Measurements from ENCODE around the gene KISS1R. TPM values are rescaled to one million over a fixed set of nuclear protein-coding genes. Genes with fewer than 3 reads are reported as not detected.
A peak's percentile ranks its signal among the peaks of the same experiment; 100 is the strongest.

KISS1R gene
- polyA plus RNA-seq, 2 of the 4 experiments (the other 2 are of a cell fraction) = 0.14 to 0.79 TPM

GRCh38 chr19:917323-918151, at the start of gene KISS1R (continued):
- TF ChIP-seq, protein P1, sequence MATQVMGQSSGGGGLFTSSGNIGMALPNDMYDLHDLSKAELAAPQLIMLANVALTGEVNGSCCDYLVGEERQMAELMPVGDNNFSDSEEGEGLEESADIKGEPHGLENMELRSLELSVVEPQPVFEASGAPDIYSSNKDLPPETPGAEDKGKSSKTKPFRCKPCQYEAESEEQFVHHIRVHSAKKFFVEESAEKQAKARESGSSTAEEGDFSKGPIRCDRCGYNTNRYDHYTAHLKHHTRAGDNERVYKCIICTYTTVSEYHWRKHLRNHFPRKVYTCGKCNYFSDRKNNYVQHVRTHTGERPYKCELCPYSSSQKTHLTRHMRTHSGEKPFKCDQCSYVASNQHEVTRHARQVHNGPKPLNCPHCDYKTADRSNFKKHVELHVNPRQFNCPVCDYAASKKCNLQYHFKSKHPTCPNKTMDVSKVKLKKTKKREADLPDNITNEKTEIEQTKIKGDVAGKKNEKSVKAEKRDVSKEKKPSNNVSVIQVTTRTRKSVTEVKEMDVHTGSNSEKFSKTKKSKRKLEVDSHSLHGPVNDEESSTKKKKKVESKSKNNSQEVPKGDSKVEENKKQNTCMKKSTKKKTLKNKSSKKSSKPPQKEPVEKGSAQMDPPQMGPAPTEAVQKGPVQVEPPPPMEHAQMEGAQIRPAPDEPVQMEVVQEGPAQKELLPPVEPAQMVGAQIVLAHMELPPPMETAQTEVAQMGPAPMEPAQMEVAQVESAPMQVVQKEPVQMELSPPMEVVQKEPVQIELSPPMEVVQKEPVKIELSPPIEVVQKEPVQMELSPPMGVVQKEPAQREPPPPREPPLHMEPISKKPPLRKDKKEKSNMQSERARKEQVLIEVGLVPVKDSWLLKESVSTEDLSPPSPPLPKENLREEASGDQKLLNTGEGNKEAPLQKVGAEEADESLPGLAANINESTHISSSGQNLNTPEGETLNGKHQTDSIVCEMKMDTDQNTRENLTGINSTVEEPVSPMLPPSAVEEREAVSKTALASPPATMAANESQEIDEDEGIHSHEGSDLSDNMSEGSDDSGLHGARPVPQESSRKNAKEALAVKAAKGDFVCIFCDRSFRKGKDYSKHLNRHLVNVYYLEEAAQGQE (IDR thresholded peaks at IDR 0.05) = no peak

DNA sequence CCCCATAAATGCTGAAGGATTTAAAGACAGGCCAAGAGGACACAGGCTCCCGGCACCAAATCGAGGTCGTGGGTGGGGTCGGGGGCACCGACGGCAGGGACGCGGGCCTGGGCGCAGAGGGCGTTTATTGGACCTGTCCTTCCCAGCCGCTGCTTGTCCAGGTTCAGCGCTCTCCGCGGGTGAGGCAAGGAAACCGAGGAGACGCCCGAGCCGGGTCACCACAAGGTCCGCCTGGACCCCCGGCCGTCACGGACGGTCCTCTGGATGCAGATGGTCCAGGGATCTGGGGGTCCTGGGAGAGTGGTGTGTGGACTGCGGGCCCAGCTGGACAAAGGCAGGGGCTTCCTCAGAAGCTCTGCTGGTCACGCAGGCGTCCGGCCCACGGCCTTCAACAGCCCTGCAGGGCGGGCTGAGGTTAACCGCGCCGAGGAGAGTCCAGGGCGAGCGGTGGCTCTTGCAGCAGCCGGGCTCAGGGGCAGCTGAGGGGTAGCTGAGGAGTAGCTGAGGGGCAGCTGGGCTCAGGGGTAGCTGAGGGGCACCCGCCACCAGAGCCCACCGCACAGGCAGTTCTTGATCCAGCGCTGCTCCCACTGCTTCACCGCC, 49.2 kb upstream of the KISS1R start:
- POLR2A ChIA-PET = no interaction called here
- WGBS (ENCODE audit: missing lambda C conversion rate) = 92% methylated on average over 31 of the region's 39 CpGs

GRCh38 chr19:868458-869244, 48.5 kb upstream of the KISS1R start:
- peaks cover 47% of the 10 kb centered on the region for H3K4me1 ChIP-seq
- peak overlapping the region; percentile 81 to 95 for H3K27ac ChIP-seq
- CTCF ChIA-PET = interaction anchor here (1.0 to 3.1 kb wide), 2 partner anchors 9 to 12 kb away, joined by 5 to 13 read pairs; partner anchors contain the start of gene CFD
- peak overlapping the region; percentile 71 for H3K4me2 ChIP-seq
- 88% methylated on average over 11 of the region's 34 CpGs for WGBS (ENCODE audit: missing lambda C conversion rate)
- no peak for ATAC-seq
- 0 out of 2 replicates have a peak, but pooled peaks have one; percentile 16 for TF ChIP-seq HOXA7 (CRISPR knock-in tag; IDR thresholded peaks at IDR 0.05)
- TF ChIP-seq TP53 (CRISPR knock-in tag; IDR thresholded peaks at IDR 0.05) = 0 out of 2 replicates have a peak, but pooled peaks have one; percentile 18
- TF ChIP-seq EHF (CRISPR knock-in tag; IDR thresholded peaks at IDR 0.05) = peak; percentile 70; the same call in 1 of the 2 replicates
- TF ChIP-seq PBX3 (IDR thresholded peaks at IDR 0.05) = peak; percentile 11; the same call in 1 of the 2 replicates
- no peak for TF ChIP-seq NFE2L2 (conservative IDR thresholded peaks at IDR 0.05; ENCODE audit: low read length)
- no peak for FAIRE-seq
- POLR2A ChIA-PET = no interaction called here
- no peak overlapping the region for H3K4me3 ChIP-seq
- DNase-seq (ENCODE audit: low read depth in 1 of 2, low spot score in 1 of 2) = no peak
- no peaks in the 10 kb centered on the region for H3K9me3 ChIP-seq

More for the DNA sequence above, 49.2 kb upstream of the KISS1R start:
- H3K27ac ChIP-seq = peak overlapping the region in 1 of 2 experiments; percentile 95; a peak in 3 of 6 replicates
- peaks cover 41% of the 10 kb centered on the region for H3K4me1 ChIP-seq
- no peaks in the 10 kb centered on the region for H3K9me3 ChIP-seq
- no peak overlapping the region for H3K4me2 ChIP-seq
- FAIRE-seq (no peak), DNase-seq (ENCODE audit: low read depth in 1 of 2, low spot score in 1 of 2) (no peak), ATAC-seq (no peak)
- no peak for TF ChIP-seq RCOR1 (IDR thresholded peaks at IDR 0.05; ENCODE audit: low read depth, low read length)
- no peak; the same call in 1 of the 2 replicates for TF ChIP-seq PBX3 (IDR thresholded peaks at IDR 0.05)
- 0 out of 5 replicates have a peak, but pooled peaks of 1 of the 2 experiments have one; percentile 3 for TF ChIP-seq JUN (IDR thresholded peaks at IDR 0.05)
- CTCF ChIA-PET = interaction anchor here (1.0 to 3.1 kb wide), 2 partner anchors 8 to 11 kb away, joined by 5 to 13 read pairs; partner anchors contain the start of gene CFD
- H3K4me3 ChIP-seq = no peak overlapping the region
